WTC11 (cell line): ENCODE measurements around the gene SLC49A3. TPM values are rescaled to one million over a fixed set of nuclear protein-coding genes. Genes with fewer than 3 reads are reported as not detected.
A peak's percentile ranks its signal among the peaks of the same experiment; 100 is the strongest.

ENCODE experiments used
- ATAC-seq: fragments of 200-7000 bp; cut with Tn5 transposase; 2 replicates; pipeline ENCODE4 v1.10.0; 2021; ENCODE audit warnings: mild to moderate bottlenecking, moderate library complexity
- CTCF ChIA-PET: fragments of 300-600 bp; sonication (Branson Sonifier 250); formaldehyde crosslinking; loops from one replicate; lab custom pipeline; 2021; ENCODE audit warnings: antibody characterized with exemption; lab: Charles Lee
- POLR2A ChIA-PET: fragments of 350-600 bp; sonication (Branson Sonifier 250); formaldehyde crosslinking; loops from one replicate; lab custom pipeline; 2021; ENCODE audit warnings: antibody characterized with exemption; lab: Charles Lee
- DNase-seq: peaks from one replicate; pipeline ENCODE4 v3.0.0; 2021; ENCODE audit warnings: low spot score
- H3K27ac Mint-ChIP-seq: 2 replicates; pipeline ENCODE4 v1.8.0; 2021; ENCODE audit warnings: mixed read lengths
- H3K27me3 Mint-ChIP-seq: 2 replicates; pipeline ENCODE4 v1.8.0; 2021; ENCODE audit warnings: low read depth, mild to moderate bottlenecking, moderate library complexity, mixed read lengths
- H3K36me3 Mint-ChIP-seq: 2 replicates; pipeline ENCODE4 v1.8.0; 2021; ENCODE audit warnings: mixed read lengths
- H3K4me1 Mint-ChIP-seq: 2 replicates; pipeline ENCODE4 v1.8.0; 2022; ENCODE audit warnings: mixed read lengths
- H3K4me3 Mint-ChIP-seq: 2 replicates; pipeline ENCODE4 v1.8.0; 2021; ENCODE audit warnings: mild to moderate bottlenecking, moderate library complexity, mixed read lengths
- H3K9me3 Mint-ChIP-seq: 2 replicates; pipeline ENCODE4 v1.8.0; 2021; ENCODE audit warnings: mixed read lengths
- AR ChIP-seq: fragments of 250-450 bp; sonication (Bioruptor Pico); IDR thresholded peaks from 2 replicates; pipeline ENCODE4 v1.9.0; 2021; ENCODE audit warnings: mild to moderate bottlenecking
- ARID4B ChIP-seq: sonication (generic); formaldehyde crosslinking; IDR thresholded peaks from 2 replicates; pipeline ENCODE4 v1.8.0; 2023; ENCODE audit warnings: missing genetic modification reagents, mild to moderate bottlenecking, borderline replicate concordance
- ATF3 ChIP-seq: sonication (generic); formaldehyde crosslinking; conservative IDR thresholded peaks from 2 replicates; pipeline ENCODE4 v1.8.1; 2022; ENCODE audit warnings: mild to moderate bottlenecking, missing genetic modification reagents
- ELF4 ChIP-seq: sonication (generic); formaldehyde crosslinking; IDR thresholded peaks from 2 replicates; pipeline ENCODE4 v1.8.1; 2022; ENCODE audit warnings: low read depth, mild to moderate bottlenecking, moderate library complexity, missing genetic modification reagents
- EMX1 ChIP-seq: fragments of 250-450 bp; sonication (Bioruptor Pico); IDR thresholded peaks from 2 replicates; pipeline ENCODE4 v1.8.0; 2021; ENCODE audit warnings: mild to moderate bottlenecking
- FOXK1 ChIP-seq: sonication (generic); formaldehyde crosslinking; IDR thresholded peaks from 2 replicates; pipeline ENCODE4 v1.8.0; 2022; ENCODE audit warnings: mild to moderate bottlenecking, moderate library complexity, missing genetic modification reagents
- IRF1 ChIP-seq: sonication (generic); formaldehyde crosslinking; IDR thresholded peaks from 2 replicates; pipeline ENCODE4 v1.8.0; 2023; ENCODE audit warnings: missing genetic modification reagents
- KAT7 ChIP-seq: sonication (generic); formaldehyde crosslinking; IDR thresholded peaks from 2 replicates; pipeline ENCODE4 v1.8.1; 2023; ENCODE audit warnings: missing genetic modification reagents, mild to moderate bottlenecking, borderline replicate concordance
- NFE2L1 ChIP-seq: sonication (generic); formaldehyde crosslinking; IDR thresholded peaks from 2 replicates; pipeline ENCODE4 v1.8.1; 2023; ENCODE audit warnings: missing genetic modification reagents
- PREB ChIP-seq: sonication (generic); formaldehyde crosslinking; IDR thresholded peaks from 2 replicates; pipeline ENCODE4 v1.8.1; 2022; ENCODE audit warnings: mild to moderate bottlenecking, missing genetic modification reagents, moderate library complexity, borderline replicate concordance
- STAT6 ChIP-seq: sonication (generic); formaldehyde crosslinking; conservative IDR thresholded peaks from 2 replicates; pipeline ENCODE4 v1.8.1; 2023; ENCODE audit warnings: mild to moderate bottlenecking, low read depth, missing genetic modification reagents, moderate library complexity
- TEAD4 ChIP-seq: sonication (generic); formaldehyde crosslinking; IDR thresholded peaks from 2 replicates; pipeline ENCODE4 v1.8.0; 2022; ENCODE audit warnings: mild to moderate bottlenecking, missing genetic modification reagents
- ZBTB21 ChIP-seq: sonication (generic); formaldehyde crosslinking; IDR thresholded peaks from 2 replicates; pipeline ENCODE4 v1.8.1; 2023; ENCODE audit warnings: mild to moderate bottlenecking, missing genetic modification reagents, borderline replicate concordance
- ZNF416 ChIP-seq: fragments of 250-450 bp; sonication (Bioruptor Pico); IDR thresholded peaks from 2 replicates; pipeline ENCODE4 v1.9.0; 2021; ENCODE audit warnings: mild to moderate bottlenecking, inconsistent platforms
- ZNF512 ChIP-seq: sonication (generic); formaldehyde crosslinking; IDR thresholded peaks from 2 replicates; pipeline ENCODE4 v1.8.1; 2022; ENCODE audit warnings: missing genetic modification reagents, borderline replicate concordance
- total RNA-seq: library from RNA; stranded (reverse); gene quantifications from 3 replicates; pipeline ENCODE4 v1.2.3, GENCODE V29; 2021

SLC49A3 gene
- total RNA-seq, 1 experiment from 2014 or later = 5.8 TPM

GRCh38 chr4:725391-726234 is 36.7 kb upstream of the SLC49A3 start (continued):
- TF ChIP-seq PREB (CRISPR knock-in tag) = no peak
- TF ChIP-seq ATF3 (CRISPR knock-in tag) = no peak

- ATAC-seq = no peak
- Mint-ChIP-seq H3K36me3 (peaks cover 9% of the 10 kb centered on the region), H3K4me3 (no peak overlapping the region), H3K27ac (peak overlapping the region; percentile 53; the same call in 1 of the 2 replicates), H3K4me1 (peaks cover 2% of the 10 kb centered on the region; the same call in 1 of the 2 replicates), H3K27me3 (no peaks in the 10 kb centered on the region), H3K9me3 (no peaks in the 10 kb centered on the region)
- no peak for DNase-seq
- POLR2A ChIA-PET = no interaction called here
- CTCF ChIA-PET = interaction anchor here (2.3 to 2.6 kb wide), 2 partner anchors 18 to 40 kb away, joined by 13 read pairs; no protein-coding TSS in a partner anchor
- no peak for TF ChIP-seq IRF1 (CRISPR knock-in tag)
Observed at GRCh38 chr4:723751-724530, 35.0 kb upstream of the SLC49A3 start.

GRCh38 chr4:722851-723360 is 34.0 kb upstream of the SLC49A3 start:
- H3K4me3 Mint-ChIP-seq = no peak overlapping the region
- H3K36me3 Mint-ChIP-seq = peaks cover 9% of the 10 kb centered on the region
- DNase-seq (no peak), ATAC-seq (no peak)
- CTCF ChIA-PET = interaction anchor here (0.9 to 2.6 kb wide), 2 partner anchors 19 to 20 kb away, joined by 4 to 13 read pairs; no protein-coding TSS in a partner anchor
- no peaks in the 10 kb centered on the region for H3K9me3 Mint-ChIP-seq
- no peak overlapping the region for H3K27ac Mint-ChIP-seq
- POLR2A ChIA-PET = no interaction called here
- no peaks in the 10 kb centered on the region for H3K27me3 Mint-ChIP-seq
- peaks cover 2% of the 10 kb centered on the region; the same call in 1 of the 2 replicates for H3K4me1 Mint-ChIP-seq
- TF ChIP-seq ZBTB21 (CRISPR knock-in tag) = no peak
- TF ChIP-seq ZNF416 = no peak
- TF ChIP-seq FOXK1 (CRISPR knock-in tag) = no peak
- no peak for TF ChIP-seq AR (CRISPR knock-in tag)
- TF ChIP-seq STAT6 (CRISPR knock-in tag) = no peak
- TF ChIP-seq EMX1 (CRISPR knock-in tag) = no peak
- no peak for TF ChIP-seq KAT7 (CRISPR knock-in tag)
- TF ChIP-seq TEAD4 (CRISPR knock-in tag) = no peak
- TF ChIP-seq ZNF512 (CRISPR knock-in tag) = no peak
- no peak for TF ChIP-seq ELF4 (CRISPR knock-in tag)
- no peak for TF ChIP-seq ARID4B
- TF ChIP-seq NFE2L1 (CRISPR knock-in tag) = no peak
